ENCODE results near the gene NBEA.
A peak's percentile ranks its signal among the peaks of the same experiment; 100 is the strongest.
"Not testable (repeated sequence)": the region's sequence is repeated elsewhere in the genome, so short reads cannot be mapped to it uniquely, and the experiment has no call there.

NBEA gene

GRCh38 chr13:34951528-34951927 lies 9.5 kb downstream of the NBEA start:
- no peak for DNase-seq

DNA sequence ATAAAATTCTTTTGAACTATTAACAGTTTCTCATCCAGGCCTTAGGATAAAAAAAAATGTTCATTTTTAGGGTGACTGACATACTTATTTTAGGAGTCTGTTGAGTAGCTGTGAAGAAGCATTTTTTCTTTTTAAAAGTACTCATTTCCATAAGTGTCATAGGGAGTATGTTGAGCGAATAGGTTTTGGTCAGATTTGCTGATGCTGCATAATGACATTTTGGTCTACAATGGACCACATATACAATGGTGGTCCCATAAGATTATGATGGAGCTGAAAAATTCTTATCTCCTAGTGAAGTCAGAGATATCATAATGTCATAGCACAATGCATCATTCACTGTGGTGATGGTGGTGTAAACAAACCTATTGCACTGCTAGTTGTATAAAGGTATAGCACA lies 17.4 kb downstream of the NBEA start:
- no peak for DNase-seq

GRCh38 chr13:34964558-34964957 lies 22.5 kb downstream of the NBEA start:
- DNase-seq = no peak

DNA sequence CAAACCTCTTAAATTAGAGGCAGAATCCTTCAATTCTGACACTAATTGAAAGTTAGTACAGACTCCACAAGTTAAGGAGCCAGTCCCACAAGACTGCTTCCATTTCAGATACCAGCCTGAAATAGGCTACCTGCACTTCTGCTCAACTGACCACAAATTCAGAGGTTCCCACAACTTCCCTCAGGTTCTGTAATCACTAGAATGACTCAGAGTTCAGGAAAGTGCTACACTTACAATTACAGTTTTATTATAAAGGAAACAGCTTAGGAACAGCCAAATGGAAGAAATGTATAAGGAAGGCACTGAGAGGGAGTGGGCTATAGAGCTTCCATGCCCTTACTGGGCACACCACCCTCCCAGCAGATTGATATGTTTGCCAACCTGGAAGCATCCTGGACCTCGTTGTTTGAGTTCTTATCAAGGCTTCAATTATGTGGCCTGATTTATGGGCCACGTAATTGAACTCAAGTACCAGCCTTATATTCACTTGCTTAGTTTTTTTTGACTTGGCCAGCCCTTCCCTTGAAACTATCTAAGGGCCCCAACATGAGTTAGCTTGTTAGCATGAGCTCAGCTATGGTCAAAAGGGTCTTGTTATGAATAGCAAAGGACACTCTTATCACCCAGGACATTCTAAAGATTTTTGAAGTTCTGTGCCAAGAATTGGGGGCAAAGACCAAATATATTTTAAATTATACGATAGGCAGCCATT lies 25.9 kb downstream of the NBEA start:
- peak; percentile 58 for DNase-seq

GRCh38 chr13:34969539-34969938 lies 27.5 kb downstream of the NBEA start:
- not testable (repeated sequence) for DNase-seq

- no peak for DNase-seq
These were observed 28.9 kb downstream of the NBEA start for GRCh38 chr13:34970961-34971360.

DNA sequence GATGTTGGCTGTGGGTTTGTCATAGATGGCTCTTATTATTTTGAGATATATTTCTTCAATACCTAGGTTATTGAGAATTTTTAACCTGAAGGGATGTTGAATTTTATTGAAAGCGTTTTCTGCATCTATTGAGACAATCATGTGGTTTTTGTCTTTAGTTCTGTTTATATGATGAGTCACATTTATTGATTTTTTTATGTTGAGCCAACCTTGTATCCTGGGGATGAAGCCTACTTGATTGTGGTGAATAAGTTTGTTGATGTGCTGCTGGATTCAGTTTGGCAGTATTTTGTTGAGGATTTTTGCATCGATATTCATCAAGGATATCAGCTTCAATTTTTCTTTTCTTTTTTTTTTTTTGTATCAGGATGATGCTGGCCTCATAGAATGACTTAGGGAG lies 29.4 kb downstream of the NBEA start:
- DNase-seq = no peak

DNA sequence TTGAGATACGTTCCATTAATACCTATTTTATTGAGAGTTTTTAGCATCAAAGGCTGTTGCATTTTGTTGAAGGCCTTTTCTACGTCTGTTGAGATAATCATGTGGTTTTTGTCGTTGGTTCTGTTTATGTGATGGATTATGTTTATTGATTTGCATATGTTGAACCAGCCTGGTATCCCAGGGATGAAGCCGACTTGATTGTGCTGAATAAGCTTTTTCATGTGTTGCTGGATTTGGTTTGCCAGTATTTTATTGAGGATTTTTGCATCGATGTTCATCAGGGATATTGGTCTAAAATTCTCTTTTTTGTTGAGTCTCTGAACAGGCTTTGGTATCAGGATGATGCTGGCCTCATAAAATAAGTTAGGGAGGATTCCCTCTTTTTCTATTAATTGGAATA lies 43.1 kb downstream of the NBEA start:
- not testable (repeated sequence) for DNase-seq

DNA sequence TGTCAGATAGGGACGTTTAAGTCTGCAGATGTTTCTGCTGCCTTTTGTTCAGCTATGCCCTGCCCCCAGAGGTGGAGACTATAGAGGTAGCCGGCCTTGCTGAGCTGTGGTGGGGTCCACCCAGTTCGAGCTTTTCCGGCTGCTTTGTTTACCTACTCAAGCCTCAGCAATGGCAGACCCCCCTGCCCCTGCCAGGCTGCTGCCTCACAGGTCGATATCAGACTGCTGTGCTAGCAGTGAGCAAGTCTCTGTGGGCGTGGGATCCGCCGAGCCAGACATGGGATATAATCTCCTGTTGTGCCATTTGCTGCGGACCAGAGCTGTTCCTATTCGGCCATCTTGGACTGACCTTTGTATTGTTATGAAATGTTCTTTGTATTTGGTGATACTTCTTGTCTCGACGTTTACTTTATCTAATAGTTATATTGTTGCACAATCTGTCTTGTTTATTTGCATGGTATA lies 46.3 kb downstream of the NBEA start:
- DNase-seq = no peak

DNA sequence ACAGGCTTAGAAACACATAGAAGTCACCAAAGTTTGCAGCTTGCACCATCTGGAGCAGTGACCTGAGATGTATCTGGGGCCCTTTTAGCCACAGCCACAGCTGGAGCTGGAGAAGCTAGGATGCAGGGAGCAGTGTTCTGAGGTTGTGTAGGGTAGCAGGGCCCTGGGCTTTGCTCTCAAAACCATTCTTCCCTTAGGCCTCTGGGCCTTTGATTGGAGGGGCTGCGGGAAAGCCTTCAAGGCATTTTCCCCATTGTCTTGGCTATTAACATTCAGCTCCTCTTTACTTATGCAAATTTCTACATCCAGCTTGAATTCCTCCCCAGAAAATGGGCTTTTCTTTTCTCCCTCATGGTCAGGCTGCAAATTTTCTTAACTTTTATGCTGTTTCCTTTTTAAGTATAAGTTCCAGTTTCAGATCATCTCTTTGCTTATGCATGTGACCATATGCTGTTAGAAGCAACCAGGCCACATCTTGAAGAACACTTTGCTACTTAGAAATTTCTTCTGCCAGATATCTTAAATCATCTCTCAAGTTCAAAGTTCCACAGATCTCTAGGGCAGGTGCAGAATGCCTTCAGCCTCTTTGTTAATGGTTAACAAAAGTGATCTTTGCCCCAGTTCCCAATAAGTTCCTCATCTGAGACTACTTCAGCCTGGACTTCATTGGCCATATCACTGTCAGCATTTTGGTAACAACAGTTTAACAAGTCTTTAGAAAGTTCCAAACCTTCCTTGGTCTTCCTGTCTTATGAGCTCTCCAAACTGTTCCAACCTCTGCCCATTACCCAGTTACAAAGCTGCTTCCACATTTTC lies 48.5 kb downstream of the NBEA start:
- no peak for DNase-seq

GRCh38 chr13:34993470-34993869 lies 51.4 kb downstream of the NBEA start:
- no peak for DNase-seq

- DNase-seq = not testable (repeated sequence)
These were observed 61.7 kb downstream of the NBEA start for GRCh38 chr13:35003734-35004133.

DNA sequence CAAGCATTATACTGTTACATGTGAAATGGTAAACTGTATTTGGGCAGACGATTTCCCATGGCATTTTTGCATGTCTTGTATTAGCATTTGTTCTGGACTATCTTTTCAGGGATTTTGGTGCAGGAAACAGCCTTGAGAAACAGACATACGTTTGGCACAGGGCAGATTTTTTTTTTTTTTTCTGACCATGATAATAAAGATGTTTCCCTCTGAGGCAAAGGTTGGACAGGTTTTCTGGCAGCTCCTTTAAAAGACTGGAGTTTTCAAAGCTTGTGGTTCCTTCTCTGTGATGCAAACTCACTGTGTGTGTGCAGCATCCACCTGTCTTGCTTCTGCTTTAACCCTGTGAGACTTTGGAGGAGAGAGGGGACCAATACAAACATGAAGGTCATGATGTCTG lies 63.0 kb downstream of the NBEA start:
- no peak for DNase-seq

DNA sequence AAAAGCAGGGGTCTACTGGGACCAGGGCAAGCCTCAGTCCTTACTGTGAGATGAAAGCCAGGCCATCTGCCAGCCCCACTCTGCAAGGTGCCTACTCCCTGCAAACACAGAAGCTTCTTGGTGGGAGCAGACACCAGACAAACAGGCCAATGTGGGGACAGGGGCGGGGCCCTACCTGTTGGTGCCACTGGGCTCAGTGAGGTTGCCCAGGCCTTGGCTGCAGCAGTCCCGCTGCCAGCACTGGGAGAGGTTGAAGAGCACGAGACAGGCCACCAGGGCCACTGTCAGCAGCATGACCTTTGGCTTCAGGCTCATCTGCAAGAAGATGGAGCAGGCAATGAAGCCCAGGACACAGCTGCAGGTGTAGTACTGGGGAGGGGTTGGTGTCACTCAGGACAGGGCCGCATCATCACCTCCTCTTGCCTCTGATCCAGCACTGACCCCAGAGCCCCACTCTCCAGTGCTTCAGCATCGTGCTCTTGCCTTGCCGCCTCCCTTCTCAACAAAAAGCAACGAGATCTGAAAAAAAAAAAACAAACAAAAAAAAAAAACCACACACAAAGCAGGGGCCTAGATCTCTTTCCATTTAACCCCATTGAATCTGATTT lies 72.6 kb downstream of the NBEA start:
- DNase-seq = no peak

- DNase-seq = no peak
These were observed 74.5 kb downstream of the NBEA start for GRCh38 chr13:35016362-35017112.

DNA sequence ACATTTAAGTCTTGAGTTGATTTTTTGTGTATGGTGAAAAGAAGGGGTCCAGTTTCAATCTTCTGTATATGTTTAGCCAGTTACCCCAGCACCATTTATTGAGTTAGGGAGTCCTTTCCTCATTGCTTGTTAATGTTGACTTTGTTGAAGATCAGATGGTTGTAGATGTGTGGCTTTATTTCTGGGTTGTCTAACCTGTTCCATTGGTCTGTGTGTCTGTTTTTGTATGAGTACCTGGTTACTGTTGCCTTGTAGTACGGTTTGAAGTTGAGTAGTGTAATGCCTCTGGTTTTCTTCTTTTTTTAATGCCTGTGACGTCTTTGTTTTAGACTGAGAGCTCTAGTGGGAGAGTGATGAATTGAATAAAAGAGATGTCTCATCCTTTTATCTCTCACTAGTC lies 83.2 kb downstream of the NBEA start:
- DNase-seq = no peak

DNA sequence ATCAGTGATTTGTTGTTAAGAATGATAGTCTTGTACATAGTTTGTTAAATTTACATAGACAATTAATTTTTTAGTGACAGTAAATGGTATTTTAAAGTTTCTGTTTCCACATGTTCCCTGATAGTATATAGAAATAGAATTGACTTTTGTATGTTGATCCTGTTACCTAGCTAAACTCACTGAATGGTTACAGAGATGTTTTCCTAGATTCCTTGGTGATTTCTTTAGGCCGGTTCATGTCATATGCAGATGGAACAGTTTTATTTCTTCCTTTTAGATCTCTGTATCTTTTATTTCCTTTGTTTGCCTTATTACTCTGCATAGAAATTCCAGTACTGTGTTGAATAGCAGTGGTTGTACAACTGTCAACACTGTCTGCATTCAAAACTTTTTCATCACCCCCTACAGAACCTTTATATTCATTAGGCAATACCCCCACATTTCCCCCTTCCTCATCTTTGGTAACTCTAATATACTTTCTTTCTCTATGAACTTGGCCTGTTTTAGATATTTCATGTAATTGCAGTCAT lies 86.3 kb downstream of the NBEA start:
- DNase-seq = no peak

- DNase-seq = no peak
These were observed 96.9 kb downstream of the NBEA start for GRCh38 chr13:35039012-35039411.

DNA sequence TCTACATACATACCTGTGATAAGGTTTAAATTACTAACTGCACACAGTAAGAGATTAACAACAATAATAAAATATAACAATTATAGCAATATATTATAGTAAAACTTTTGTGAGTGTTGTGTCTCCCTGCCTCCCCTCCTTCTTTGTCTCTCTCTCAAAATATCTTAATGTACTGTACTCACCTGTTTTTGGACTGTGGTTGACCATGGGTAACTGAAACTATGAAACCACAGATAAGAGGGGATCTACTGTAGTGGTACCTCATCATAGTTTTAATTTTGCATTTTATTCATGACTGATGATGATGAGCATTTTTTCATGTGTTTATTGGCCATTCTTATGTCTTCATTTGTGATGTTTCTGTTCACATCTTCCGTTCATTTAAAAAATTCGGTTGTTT lies 104.5 kb downstream of the NBEA start:
- DNase-seq = no peak

DNA sequence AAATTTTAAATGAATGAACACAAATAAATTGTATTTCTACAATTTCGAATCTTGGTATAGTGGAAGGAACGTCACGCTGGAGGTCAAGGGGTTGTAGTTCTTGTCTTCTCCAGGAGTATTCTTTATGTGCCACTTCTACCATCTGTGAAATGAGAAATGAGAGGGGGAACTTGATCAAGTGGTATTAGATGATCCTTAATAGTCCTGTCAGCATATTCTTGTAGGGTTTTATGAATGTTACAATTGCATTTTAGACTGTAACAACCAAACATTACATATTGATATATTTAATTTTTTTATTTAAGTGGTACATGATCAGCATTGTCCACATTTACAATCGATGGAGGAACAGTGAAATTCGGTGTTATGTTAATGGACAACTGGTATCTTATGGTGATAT lies 113.6 kb downstream of the NBEA start:
- no peak for DNase-seq

GRCh38 chr13:35057858-35058257 lies 115.8 kb downstream of the NBEA start:
- no peak for DNase-seq

GRCh38 chr13:35058585-35058984 lies 116.5 kb downstream of the NBEA start:
- not testable (repeated sequence) for DNase-seq

GRCh38 chr13:35086667-35087066 lies 144.6 kb downstream of the NBEA start:
- DNase-seq = no peak

All from NCI-H748 treated with DMSO at 0.1 percent for 48 hours (cell line).